K562 treated with DMSO at 1 percent for 48 hours (cell line): ENCODE measurements around the gene PELI1. TPM values are rescaled to one million over a fixed set of nuclear protein-coding genes. Genes with fewer than 3 reads are reported as not detected.

Experiments used
- total RNA-seq: library from RNA; unstranded; fragments of 300-600 nt; gene quantifications from 2 replicates; pipeline ENCODE4 v1.2.3, GENCODE V29; 2022; ENCODE audit warnings: low replicate concordance; ENCODE audit errors: extremely low read depth

PELI1 gene
- not detected in 2 replicates for total RNA-seq

DNA sequence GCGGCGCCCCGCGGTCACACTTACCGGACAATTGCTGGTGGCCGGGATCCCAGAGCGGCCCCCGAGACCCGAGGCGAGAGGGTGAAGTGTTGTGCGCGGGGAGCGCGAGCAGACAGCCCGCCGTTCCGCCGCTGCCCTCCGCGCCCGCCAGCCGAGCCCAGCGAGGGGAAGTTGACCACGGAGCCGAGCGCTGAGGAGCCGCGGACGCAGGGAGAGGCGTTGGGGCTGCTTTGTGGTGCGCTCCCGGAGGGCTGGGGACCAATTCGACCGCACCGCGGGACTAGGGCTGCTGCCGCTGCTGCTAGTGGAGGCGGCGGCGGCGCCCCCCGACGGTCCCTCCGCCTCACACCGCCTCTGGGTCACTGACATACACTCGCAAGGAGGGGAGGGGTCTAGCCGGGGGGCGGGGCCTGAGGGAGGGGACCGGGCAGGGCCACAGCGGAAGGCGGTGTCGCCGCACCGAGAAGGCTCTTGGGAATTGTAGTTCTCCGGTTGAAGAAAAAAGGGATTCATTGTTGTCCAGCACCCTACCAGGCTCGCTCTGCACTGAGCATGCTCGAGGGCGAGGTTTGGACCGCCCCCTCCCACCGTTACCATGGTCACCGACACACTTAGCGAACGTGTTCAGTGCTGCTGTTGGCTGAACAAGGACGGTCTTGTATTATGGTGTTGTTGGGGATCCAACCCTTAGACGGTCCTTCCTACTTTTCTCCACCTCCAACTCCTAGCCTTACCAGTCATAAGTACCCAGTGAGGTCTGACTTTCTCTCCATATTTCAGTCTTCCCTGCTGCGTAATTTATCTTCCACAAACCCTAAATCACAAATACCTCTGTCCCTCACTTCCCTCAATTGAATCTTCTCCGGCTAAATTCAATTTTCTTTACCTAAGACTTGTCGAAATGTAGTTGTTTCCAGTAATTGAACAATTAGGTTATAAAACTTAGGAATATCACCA is at the start of gene PELI1:
TSS of gene PELI1 (minus strand) at position 364 of the 957 bp plus-strand sequence. CDS start 36,110 bp downstream, outside the sequence.

Other genes with a start within 250 kb of the PELI1 start
- not detected in 2 replicates for gene VPS54, start 125.0 kb downstream of the PELI1 start, total RNA-seq